Activated T-cell treated with anti-CD3 and anti-CD28 coated beads, Interleukin-2, amount 50 U/mL, for 48 hours (primary cell): ENCODE results near the gene CCDC91.

Experiments
- DNase-seq, 2 experiments: peaks; one replicate each; pipeline ENCODE4 v3.0.0-alpha.2; 2020

Gene CCDC91

DNA sequence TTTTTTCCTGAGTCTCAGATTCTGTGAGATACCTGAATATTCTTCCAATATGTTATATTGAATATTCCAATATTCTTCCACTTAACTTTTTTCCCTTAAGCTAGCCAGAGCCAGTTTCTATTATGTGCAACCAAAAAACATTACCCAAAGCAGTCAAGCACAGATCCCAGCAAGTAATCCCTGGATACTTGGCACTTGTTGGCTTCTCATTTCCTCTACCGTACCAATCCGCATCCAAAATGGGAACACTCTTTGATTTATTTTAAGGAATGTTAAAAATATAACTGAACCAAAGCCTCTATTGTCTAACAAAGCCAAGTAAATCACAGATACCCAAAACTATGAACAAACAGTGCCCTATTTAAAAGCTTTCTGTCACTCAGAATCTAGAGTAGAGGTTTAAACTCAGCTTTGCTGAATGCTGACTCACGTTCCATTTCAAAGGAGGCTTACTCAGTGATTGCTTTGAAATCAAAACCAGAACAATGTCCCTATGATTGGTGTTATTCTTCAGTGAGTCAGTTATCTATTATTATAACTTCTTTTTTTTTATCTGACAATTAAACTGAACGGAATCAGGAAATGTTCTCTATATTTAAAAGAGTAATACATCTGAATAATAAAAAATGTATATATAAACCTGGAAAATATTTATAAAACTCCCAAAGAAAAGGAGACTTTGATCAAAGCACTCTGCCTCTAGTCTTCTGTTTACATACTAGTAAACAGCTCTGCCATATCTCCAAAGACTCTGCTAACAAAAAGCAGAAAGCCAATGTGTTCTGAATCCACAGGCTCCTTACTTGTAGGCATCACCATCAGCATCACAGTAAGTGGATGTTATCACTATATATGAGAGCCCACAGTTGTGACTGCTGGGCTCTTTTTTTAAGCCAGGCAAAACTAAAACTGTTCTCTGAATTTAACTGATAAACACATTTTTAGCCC is 360.8 kb downstream of the CCDC91 start:
- DNase-seq: no peak

DNA sequence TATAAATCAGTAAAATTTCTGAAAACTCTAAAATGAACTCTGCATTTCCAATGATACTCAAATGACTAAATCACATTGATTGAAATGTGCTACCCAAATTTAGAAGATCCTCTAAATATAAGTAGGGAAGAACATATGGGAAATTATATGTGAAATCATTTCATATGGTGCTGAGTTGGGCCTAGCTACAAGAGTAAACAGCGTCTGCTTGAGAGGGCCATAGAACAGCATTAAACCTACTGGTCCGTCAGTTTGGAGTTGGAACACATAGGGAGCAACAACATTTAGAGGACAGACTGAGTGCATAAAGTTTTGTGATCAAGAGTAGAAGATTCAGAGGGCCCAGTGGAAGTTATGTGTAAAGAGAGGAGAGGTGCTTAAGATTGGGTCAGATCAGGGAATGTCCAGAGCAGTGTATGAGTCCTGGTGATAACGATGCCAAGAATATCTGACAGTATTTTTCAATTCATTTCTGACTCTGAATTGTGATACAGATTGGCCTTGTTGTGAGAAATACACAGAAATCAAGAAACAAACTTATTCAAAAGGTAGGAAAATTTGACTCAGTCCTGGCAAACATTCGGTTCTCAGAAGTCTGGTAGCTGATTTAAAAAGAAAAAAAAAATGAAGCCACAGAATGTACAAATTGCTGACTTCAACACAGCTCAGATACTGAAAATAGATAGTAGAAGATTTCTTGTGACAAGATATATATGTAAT is 362.2 kb downstream of the CCDC91 start:
- DNase-seq: no peak

DNA sequence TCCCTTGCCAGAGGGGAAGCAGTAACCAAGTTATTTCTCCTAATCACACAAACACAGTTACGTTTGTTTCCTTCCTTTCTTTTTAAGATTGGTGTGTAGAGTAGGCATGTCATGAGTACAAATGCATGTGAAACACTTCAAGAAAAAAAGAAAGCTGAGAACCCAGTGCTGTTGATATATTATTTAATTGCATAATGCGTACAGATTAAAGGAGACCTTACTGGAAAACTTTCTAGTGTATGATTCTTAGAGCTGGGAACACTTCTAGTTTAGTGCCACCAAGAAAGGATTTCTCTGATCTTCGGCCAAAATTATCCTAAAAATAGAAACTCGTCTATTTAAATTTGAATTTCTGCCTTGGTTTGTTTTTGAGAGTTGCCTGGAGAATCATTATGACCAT is 365.5 kb downstream of the CCDC91 start:
- DNase-seq: no peak

DNA sequence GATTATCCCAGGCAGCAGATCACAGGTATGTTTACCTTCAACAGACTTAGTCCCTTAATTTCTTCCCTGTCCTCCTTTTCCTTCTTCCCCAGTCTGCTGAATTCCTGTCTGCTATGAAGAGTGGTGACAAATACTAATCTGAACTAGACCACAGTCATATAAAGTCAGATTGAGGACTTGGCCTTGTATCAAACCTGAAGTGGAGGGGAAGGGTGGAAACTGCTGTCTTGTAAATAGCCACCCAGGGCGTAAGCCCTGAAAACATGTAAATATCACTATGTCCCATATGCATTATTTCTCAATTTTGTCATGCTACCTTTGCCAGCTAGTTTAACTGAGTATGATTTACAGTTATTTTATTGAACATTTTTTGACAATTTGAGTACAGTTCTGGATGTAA is 368.0 kb downstream of the CCDC91 start:
- no peak for DNase-seq

DNA sequence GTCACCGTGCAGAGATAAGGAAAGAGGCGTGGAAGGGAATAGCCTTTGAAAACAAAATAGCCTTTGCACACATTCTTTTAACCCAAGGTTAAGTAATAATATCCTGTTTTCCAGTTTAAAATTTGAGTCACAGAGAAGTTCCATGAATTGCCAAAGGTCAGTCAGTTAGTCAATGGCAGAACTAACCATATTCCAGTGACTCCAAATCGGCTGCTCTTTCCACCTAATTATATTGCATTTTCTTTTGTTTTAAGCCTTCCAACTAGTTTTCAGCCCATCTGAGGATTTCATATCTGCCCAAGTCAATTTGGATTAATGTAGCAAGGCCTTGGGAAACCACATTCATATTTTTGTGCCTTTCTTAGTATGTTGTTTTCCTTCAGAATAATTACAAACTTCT is 373.0 kb downstream of the CCDC91 start:
- DNase-seq: no peak

DNA sequence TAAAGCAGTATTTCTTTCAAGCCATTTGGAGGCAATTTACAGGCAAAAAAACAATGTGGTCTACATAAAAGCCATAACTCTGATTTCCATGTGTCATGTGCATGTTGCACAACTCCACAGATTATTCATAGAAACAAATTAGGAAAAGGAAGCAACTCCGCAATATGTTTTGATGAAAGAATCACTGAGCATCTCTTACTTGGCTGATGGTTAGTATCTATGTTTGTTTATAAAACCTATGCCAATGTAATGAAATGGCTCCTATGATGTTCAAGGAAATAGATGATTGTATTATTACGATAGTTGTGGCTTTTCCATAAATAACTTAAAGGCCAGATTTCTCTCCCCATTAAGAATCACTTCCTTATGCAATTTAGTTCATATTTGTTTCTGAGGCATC is 373.7 kb downstream of the CCDC91 start:
- no peak for DNase-seq

DNA sequence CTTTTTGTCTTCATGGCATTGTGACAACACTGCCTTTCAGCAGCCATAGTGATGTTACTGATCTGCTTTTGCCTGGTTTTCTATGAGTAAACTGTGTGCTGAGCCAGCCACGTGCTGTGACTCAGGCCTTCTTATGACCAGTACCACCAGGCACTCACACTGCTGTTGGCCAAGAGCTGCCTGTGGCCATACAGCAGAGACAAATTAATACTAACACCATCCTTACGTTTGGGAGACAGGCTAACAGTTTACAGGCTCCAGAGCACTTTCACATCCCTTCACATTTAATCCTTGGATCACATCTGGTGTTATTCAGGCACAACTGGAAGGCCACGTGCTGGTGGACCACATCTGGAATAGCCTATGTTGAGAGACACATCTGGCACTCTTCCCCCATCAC is 377.9 kb downstream of the CCDC91 start:
- no peak for DNase-seq

DNA sequence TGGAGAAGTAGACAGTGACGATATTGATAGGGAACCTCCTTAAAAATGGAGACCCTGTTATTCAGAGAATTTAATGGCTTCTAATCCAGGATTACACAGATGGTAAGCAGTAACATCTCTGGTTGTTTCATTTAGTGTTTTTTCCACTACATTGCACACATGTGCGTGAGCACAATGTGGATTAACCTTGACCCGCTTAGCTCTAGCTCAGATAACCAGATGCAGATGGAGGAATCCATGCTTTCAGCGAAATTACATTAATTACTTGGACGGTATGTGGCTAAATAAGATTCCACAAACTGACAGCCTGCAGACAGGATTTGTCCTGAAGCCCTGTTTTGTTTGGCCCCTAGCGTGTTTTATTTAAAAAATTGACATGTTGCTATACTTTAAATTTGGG is 378.4 kb downstream of the CCDC91 start:
- no peak for DNase-seq

DNA sequence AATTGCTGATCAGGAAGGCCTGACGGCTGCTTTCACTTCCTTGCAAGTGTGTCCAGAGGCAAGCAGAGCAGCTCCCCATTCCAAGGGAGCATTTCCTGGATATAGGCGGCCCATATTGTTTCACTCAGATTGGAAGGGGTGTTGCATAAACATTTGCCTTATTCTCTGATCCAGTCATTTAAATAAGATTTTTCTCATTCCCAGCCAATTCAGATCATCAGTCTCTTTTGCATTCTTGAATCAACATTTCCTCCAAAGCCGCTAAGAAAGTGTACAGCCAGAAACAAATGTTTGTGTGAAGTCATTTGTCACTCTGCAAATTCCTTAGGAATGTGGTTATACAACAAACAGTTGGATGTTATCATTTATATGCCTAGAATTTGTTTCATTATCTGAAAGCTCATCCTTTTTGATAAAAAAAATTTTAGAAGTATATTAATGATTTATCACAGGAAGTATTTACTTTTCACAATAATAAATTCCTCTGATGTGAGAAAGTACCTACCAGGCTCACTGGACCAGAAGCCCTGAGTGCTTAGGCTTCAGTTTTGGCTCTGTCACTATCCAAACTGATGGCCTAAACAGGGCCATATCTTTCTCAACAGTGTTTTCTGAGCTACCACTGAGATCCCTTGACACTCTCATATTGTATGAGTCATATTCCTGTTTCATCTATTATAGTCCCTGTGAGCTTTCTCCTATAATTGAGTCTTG is 379.6 kb downstream of the CCDC91 start:
- DNase-seq: no peak

DNA sequence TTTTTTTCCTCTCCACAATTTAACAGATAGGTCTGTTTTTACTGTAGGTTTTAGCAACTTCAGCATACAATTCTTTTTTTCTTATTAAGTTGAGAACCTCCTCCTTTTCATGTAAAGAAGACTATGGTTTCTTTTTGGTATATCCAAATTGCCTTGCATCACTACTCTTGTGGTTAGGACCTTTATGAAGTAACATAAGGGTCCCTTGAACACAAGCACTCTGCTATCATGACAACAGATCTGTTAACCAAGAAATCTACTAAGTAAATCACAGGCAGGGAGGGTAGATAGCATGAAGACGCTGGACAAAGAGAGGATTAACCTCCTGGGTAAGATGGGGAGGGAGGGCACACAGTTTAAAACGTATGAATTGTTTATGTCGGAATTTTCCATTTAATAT is 380.6 kb downstream of the CCDC91 start:
- no peak for DNase-seq

DNA sequence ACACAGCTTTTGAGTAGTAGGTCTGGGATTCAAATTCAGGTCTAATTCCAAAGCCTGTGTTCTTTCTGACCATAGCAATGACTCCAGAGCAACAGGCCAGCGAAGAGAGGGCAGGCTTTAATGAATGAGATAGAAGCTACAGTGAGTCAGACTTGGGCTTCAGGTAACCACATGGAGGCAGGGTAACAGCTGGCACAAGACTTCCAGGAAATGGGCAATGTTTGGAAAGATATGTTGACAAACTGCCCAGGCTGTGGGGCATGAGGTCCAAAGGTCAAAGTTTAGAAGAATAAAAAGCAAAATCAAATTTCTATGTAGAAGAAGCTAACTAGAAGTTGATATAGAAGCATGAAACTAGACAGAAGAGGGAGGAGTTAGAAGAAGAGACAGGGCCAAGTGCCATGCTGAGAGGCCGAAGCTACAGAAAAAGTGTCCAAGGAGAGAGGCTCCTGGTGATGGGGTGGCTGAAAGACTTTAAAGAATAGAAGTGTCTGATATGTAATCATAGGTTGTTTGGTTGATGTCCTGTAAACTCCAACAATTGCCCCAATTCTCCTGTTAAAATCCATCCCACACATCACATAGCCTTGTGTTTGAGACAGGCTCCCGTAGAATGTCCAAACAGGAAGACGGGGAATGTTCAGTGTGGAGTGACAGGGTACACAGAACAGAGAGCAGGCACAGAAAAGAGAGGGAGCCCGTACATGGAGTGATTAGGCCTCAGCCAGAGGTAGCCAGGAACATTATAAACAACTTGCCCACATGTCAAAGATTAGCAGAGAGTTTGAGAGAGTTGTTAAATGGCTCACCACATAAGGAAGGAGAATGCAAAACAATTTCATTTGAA is 384.7 kb downstream of the CCDC91 start:
- DNase-seq: no peak

DNA sequence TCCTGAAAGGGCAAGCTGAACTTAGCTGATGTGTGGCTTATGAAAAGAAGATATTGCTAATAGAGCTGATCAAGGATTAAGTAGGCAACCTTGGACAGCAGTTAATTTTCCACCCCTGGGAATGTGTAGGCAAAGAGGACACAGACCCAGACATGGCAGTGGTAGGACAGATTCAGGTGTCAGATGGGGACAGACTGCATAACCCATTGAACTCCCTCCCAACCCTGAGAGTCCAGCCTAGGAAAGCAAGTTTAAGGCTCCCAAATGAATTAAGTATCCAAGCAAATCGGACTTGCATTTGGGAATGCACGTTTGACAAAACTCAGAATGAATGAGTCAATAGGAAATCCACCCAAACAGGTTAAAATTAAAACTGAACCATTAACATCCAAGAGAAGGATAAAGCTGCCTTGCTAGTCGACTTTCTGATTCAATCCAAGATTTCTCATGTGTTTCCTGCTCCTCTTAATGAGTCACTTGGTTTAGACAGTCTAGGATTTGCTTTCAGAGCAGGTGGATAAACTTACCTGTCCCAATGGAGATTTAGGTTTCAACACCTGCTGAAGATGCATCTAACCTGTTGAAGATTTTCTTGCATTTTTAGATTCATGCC is 385.4 kb downstream of the CCDC91 start:
- no peak for DNase-seq

DNA sequence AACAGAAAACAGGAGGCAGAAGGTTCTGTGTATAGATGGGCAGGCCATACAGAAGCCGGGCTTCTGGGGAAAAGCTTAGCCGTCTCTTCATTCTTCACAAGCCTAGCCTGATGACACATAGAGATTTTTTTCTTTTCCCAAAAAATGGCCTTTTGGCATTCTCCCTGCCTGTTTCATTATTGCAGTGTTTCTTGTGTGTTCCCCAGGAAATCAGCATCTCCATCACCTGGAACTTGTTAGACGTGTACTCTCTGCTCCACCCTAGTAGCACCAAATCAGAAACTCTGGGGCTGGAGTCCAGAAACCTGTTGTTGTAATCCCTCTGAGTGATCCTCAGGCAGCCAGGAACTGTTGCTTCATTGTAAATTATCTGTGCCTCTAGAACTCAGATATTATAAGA is 388.1 kb downstream of the CCDC91 start:
- no peak for DNase-seq

DNA sequence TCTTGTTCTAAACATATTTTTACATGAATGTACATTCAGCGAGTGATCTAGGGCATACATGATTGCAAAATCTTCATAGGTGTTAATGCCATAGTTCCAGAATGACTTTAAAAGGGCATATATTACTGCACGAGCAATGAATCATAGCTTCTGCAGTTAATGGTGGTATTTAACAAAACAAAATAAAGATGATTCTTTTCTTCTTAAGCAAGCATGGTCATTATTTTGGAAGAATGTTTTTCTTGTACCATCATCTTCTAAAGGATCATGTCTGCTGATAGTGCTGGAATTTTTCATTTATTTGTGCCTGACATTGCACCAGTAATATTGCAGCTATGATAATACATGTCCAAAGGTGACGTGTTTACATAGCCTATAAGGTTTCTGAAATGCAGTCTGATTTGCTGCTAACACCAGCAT is 388.6 kb downstream of the CCDC91 start:
- DNase-seq: no peak

DNA sequence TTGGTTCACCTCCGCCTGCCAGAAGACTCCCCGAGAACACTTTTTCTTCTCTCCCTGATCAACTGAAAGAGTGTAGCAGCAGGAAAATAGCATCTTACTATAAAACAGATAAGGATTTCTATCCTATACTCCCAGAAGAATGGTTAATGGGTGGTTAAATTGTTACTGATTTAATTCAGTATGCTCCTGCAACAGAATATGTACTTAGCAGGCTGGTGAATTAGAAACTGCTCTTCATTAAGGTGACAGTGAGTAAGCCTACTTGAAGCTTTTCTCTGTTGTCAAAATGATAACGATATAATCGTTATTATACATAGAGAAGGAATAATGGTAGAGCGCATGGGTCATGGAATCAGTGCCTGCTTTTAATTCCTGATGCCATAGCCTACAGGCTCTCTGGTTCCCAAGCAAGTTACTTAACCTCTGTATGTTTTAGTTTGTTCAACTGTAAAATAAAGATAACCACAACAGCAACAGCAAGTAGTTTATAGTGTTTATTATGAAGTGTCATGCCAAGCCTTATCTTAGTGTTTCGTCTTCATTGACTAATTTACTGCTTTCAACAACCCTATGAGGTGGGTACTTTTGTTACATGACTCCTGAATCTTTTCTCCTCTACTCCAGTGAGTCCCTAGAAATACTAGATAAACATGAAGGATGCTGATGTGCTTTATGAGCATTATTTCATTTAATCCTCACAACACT is 392.6 kb downstream of the CCDC91 start:
- no peak for DNase-seq

DNA sequence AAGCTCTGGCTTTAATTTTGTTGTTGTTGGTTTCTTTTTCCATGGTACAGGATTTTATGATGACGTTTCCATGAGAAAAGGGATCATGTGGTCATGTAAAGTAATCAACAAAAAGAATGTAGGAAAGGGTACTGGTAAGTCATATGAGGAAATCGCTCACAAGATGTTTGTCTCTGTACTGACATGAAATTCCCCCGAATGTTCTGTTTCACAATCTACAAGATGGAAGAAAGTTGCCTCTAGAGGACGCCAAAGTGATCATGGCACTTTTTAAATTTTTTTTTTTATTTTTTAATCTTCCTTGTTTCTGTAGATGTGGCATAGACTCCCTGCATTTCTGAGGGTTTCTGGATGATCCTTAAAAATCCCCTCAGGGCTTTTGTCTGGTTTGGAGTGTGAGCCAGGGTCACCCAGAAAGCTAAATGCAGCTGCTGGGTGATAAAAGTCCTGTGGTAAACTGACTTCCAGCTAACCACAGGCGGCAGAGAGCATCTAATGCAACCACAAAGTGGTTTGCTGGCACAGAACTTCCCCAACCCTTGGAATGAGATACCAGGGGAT is 393.5 kb downstream of the CCDC91 start:
- no peak for DNase-seq

DNA sequence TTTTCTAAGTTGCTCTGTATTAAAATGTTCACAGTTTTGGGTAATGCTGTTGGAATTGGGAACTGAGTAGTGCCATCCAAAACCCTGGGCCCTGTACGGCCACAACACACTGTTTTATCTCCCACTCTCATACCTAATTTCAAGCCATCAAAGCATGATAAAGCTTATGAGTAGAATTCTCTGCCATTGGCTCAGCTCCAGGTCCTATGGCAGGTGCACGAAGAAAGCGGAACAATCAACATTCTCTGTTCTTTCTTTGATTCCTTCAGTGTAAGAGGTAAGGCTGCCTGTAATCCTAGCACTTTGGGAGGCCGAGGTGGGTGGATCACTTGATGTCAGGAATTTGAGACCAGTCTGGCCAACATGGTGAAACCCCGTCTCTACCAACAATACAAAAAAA is 394.9 kb downstream of the CCDC91 start:
- DNase-seq: no peak

DNA sequence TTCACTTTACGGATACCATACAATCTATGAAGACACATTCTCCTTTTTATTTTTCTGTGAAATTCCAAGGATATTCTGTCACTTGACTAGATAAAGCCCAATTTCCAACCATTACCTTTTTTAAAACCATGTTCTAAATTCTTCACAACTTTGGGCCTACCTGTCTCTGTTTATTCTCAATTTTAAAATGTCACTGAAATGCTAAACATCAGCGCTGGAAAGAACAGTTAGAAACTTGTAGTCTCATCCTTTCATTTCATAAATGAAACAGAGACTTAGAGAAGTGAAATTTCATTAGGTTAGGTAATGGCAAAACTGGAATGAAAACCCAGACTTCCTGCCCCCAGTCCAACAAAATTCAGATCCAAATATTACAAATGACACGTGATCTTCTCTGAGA is 396.2 kb downstream of the CCDC91 start:
- no peak for DNase-seq

DNA sequence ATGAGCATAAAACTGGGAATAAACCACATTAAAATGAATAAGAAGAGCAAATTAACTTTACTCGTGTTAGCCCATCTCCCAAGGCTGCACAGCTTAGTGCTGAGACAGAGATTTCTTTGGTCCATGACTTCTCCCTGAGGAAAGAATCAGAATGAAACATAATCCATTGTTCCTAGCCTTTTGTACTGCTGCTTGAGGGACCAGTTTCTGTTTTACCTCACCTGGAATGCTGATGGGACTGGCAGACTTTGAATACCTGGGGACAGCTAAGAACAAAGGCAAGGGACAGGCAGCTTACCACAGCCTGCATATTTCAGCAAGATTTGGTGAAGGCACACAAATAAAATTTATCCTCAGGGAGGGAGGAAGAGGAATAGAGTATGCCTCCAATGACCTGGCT is 401.6 kb downstream of the CCDC91 start:
- no peak for DNase-seq
